GM12892 (cell line): ENCODE measurements around the gene ARPIN.

Source experiments
- POLR2A ChIP-seq: IDR thresholded peaks from 2 replicates; pipeline ENCODE4 v1.6.1; 2011; ENCODE audit warnings: low read depth, low read length, control low read depth
- POLR2AphosphoS5 ChIP-seq: IDR thresholded peaks from 2 replicates; pipeline ENCODE4 v1.6.1; 2011; ENCODE audit warnings: low read depth, low read length, control low read depth

DNA sequence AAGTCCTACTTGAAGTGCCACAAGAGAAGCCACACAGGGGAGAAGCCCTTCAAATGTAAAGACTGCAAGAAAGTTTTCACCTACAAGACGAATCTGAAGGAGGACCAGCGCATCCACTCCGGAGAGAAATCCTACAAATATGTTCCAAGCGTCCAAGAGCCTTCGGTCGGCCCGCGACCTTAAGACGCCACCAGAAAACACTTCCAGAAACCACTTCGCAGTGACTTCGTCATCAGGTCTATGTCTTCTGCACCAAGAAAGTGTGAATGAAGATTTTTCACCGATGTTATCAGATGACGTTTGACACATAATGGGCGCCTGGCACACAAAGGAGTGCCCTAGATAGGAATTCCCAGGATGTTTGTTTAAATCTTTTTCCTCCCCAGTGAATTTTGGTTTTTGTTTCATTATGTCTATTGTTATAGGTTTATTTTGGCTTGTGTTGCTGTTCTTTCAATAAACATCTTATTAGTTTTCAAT, 24.1 kb upstream of the ARPIN start:
- no peak for TF ChIP-seq POLR2AphosphoS5
- no peak for TF ChIP-seq POLR2A
